HG03442 (cell line): Measurements from ENCODE around the gene NEK1.

Experiments used
- ATAC-seq: cut with Tn5 transposase; IDR thresholded peaks from one replicate; pipeline ENCODE4 v1.9.1; 2021; ENCODE audit warnings: mild to moderate bottlenecking, moderate library complexity; ENCODE audit not compliant: unreplicated experiment

NEK1 gene

DNA sequence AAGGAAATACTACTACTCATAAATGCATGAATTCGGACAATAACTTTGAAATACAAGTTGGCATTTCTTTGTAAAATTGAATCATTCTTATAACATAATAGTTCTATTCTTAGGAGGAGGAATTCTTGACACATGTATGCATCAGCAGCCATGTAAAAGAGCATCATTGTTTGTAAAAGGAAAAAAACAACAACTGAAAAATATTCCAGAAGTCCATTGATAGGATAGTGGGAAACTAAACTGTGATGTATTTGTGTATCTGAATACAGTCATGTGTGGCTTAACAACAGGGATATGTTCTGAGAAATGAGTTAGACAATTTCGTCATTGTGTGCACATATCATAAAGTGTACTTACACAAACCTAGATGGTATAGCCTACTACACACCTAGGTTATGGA lies 239.6 kb downstream of the NEK1 start:
- ATAC-seq, result no peak

GRCh38 chr4:169369634-169370033 lies 242.7 kb downstream of the NEK1 start:
- ATAC-seq, result no peak

DNA sequence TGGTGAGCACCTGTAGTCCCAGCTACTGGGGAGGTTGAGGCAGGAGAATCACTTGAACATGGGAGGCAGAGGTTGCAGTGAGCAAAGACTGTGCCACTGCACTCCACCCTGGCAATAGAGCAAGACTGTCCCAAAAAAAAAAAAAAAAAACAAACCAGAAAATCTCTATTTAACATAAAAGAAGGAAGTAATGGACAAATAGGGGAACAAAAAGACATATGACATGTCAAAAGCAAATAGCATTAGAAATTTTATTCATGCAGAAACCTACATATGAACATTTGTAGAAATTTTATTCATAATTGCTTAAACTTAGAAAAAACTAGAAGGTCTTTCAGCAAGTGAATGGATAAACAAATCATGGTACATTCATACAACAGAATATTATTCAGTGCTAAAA lies 244.6 kb downstream of the NEK1 start:
- no peak for ATAC-seq

- no peak for ATAC-seq
Measured at GRCh38 chr4:169366821-169367220, 245.6 kb downstream of the NEK1 start.

DNA sequence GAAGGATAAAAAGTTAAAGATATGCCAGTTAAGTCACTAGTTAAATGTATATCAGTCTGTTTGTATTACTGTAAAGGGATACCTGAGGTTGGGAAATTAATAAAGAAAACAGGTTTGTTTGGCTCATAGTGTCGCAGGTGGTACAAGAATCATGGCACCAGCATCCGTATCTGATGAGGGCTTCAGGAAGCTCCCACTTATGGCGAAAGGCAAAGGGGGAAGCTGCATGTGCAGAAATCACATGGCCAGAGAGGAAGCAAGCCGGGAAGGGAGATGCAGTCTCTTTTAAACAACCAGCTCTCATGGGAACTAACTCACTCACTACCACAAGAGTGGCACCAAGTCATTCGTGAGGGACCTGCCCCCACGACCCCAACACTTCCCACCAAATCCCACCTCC lies 249.8 kb downstream of the NEK1 start:
- no peak for ATAC-seq

GRCh38 chr4:169361756-169362155 lies 250.6 kb downstream of the NEK1 start:
- no peak for ATAC-seq

- no peak for ATAC-seq
Measured at GRCh38 chr4:169359961-169360360, 252.4 kb downstream of the NEK1 start.

GRCh38 chr4:169352360-169352759 lies 260.0 kb downstream of the NEK1 start:
- ATAC-seq, result no peak

- no peak for ATAC-seq
Measured at GRCh38 chr4:169351872-169352271, 260.5 kb downstream of the NEK1 start.

GRCh38 chr4:169348541-169348940 lies 263.8 kb downstream of the NEK1 start:
- ATAC-seq, result no peak

- ATAC-seq, result no peak
Measured at GRCh38 chr4:169346840-169347239, 265.5 kb downstream of the NEK1 start.

- no peak for ATAC-seq
Measured at GRCh38 chr4:169345316-169345721, 267.1 kb downstream of the NEK1 start.
